CD4-positive, CD25-positive, alpha-beta regulatory T cell (primary cell): ENCODE measurements around the gene CEP170B. TPM values are rescaled to one million over a fixed set of nuclear protein-coding genes. Genes with fewer than 3 reads are reported as not detected.

Experiments
- ATAC-seq, 2 donors: fragments of 150-1000 bp; cut with Tn5 transposase; one replicate each; pipeline ENCODE4 v1.10.0; 2021; ENCODE audit warnings: low read depth in 2 of 2, moderate number of reproducible peaks in 2 of 2, moderate library complexity in 1 of 2
- DNase-seq, 3 donors: peaks; one replicate each; pipeline versions ENCODE4 v3.0.0 to v3.0.0-alpha.2; 2012 to 2022; ENCODE audit warnings: mixed read lengths in 1 of 3
- H3K27ac ChIP-seq: one replicate; pipeline ENCODE4 v1.7.0; 2013; ENCODE audit warnings: mild to moderate bottlenecking, low read length; ENCODE audit not compliant: insufficient read depth, poor library complexity, severe bottlenecking
- H3K27me3 ChIP-seq: one replicate; pipeline ENCODE4 v1.7.0; 2013; ENCODE audit warnings: low read length; ENCODE audit not compliant: control insufficient read depth, insufficient read depth
- H3K36me3 ChIP-seq: one replicate; pipeline ENCODE4 v1.7.0; 2013; ENCODE audit warnings: mild to moderate bottlenecking, low read length, moderate library complexity; ENCODE audit not compliant: control insufficient read depth, insufficient read depth
- H3K4me1 ChIP-seq: 2 replicates; pipeline ENCODE4 v1.7.0; 2013; ENCODE audit warnings: mild to moderate bottlenecking, low read length; ENCODE audit not compliant: insufficient read depth, control insufficient read depth, poor library complexity, severe bottlenecking
- H3K4me3 ChIP-seq: one replicate; pipeline ENCODE4 v1.7.0; 2013; ENCODE audit warnings: low read depth, mild to moderate bottlenecking, low read length, moderate library complexity
- H3K9me3 ChIP-seq, 2 experiments: 1 replicate in 1 of 2; 2 replicates in 1 of 2; pipeline ENCODE4 v1.7.0; 2013; ENCODE audit warnings: low read length in 2 of 2, mild to moderate bottlenecking in 1 of 2, moderate library complexity in 1 of 2; ENCODE audit not compliant: control insufficient read depth in 2 of 2
- H3K27ac Mint-ChIP-seq, 3 donors: one replicate each; pipeline ENCODE4 v1.8.0; 2020 to 2022; ENCODE audit warnings: mild to moderate bottlenecking in 3 of 3, mixed read lengths in 3 of 3, moderate library complexity in 2 of 3
- H3K27me3 Mint-ChIP-seq: one replicate; pipeline ENCODE4 v1.8.0; 2022; ENCODE audit warnings: mild to moderate bottlenecking, mixed read lengths
- H3K36me3 Mint-ChIP-seq: one replicate; pipeline ENCODE4 v1.8.0; 2020; ENCODE audit warnings: mixed read lengths
- H3K4me1 Mint-ChIP-seq, 4 donors: one replicate each; pipeline ENCODE4 v1.8.0; 2020 to 2022; ENCODE audit warnings: mixed read lengths in 4 of 4, mild to moderate bottlenecking in 1 of 4
- H3K4me3 Mint-ChIP-seq, 4 donors: one replicate each; pipeline ENCODE4 v1.8.0; 2020 to 2022; ENCODE audit warnings: mild to moderate bottlenecking in 4 of 4, mixed read lengths in 4 of 4, moderate library complexity in 3 of 4
- H3K9me3 Mint-ChIP-seq, 7 donors: one replicate each; pipeline ENCODE4 v1.8.0; 2020 to 2022; ENCODE audit warnings: mixed read lengths in 7 of 7, mild to moderate bottlenecking in 3 of 7, moderate library complexity in 2 of 7
- polyA plus RNA-seq, 4 donors: library from polyadenylated mRNA; unstranded; fragments of 300-500 nt; fragmentation: Illumina TruSeq; gene quantifications; one replicate each; pipeline ENCODE4 v1.2.3, GENCODE V29; 2021
- total RNA-seq: library from RNA; stranded (reverse); gene quantifications from one replicate; pipeline ENCODE4 v1.2.3, GENCODE V29; 2022

The CEP170B gene
- total RNA-seq (3.1 TPM), polyA plus RNA-seq (under 1 TPM in 1 of 4 donors, not detected in 3; 0.03 TPM)

DNA sequence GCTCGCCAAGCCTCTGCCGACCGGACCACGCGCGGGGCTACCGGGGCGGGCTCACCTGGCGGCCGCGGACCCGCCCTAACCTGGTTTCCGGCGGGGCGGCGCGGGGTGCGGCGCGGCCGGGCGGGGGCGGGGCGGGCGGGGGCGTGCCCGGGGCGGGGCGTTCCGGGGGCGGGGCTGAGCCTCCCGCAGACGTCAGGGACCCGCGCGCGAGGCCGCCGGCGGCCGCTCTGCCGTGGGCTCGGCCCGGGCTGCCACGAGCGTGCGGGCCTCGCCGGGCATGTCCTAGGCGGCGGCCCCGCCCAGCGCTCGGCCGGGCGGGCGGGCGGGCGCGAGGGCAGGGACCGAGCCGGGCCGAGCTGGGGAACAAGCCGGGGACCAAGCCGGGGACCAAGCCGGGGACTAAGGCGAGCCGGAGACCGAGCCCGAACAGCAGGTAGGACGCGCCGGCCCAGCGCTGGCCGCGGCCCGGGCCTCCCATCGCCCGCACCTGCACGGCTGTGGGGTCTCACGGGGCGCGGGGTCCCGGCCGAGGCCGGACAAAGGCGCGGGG lies at the start of gene CEP170B:
Gene CEP170B (plus strand): TSS at position 188 of the 550 bp plus-strand sequence. CDS start 3,183 bp downstream, outside the sequence.
- peaks cover 0 to 16% (median 0%) of the 10 kb centered on the region in 4 donors for H3K4me1 Mint-ChIP-seq
- H3K27me3 Mint-ChIP-seq = peaks cover 16% of the 10 kb centered on the region
- ATAC-seq (peak; percentile 72 to 73), DNase-seq (peak; percentile 24 to 38 (median 27))
- no peak within 1 kb of the TSS for H3K4me3 ChIP-seq
- peak within 1 kb of the TSS in 3 of 4 donors; percentile 66 to 74 (median 74) for H3K4me3 Mint-ChIP-seq
- H3K36me3 Mint-ChIP-seq = no peaks in the 10 kb centered on the region
- H3K27ac Mint-ChIP-seq = peak within 1 kb of the TSS in 1 of 3 donors; percentile 26
- H3K4me1 ChIP-seq = peaks cover 20% of the 10 kb centered on the region
- no peaks in the 10 kb centered on the region for H3K9me3 ChIP-seq
- H3K27ac ChIP-seq = no peak within 1 kb of the TSS
- no peaks in the 10 kb centered on the region for H3K9me3 Mint-ChIP-seq
- no peaks in the 10 kb centered on the region for H3K27me3 ChIP-seq
- no peaks in the 10 kb centered on the region for H3K36me3 ChIP-seq

DNA sequence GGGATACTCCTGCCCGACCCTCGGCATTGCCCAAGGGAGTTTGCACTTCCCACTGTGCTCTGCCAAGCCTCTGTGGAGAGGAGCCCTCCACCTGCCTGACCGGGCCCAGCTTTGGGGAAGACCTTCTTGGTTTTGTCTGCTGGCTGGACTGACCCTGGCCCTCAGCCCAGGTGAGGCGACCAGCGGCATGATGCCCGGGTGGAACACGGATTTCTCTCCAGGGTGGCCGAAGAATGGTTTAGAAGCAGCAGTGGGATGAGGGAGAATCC lies 48.5 kb upstream of the CEP170B start:
- no peak for ATAC-seq
- no peak for DNase-seq

DNA sequence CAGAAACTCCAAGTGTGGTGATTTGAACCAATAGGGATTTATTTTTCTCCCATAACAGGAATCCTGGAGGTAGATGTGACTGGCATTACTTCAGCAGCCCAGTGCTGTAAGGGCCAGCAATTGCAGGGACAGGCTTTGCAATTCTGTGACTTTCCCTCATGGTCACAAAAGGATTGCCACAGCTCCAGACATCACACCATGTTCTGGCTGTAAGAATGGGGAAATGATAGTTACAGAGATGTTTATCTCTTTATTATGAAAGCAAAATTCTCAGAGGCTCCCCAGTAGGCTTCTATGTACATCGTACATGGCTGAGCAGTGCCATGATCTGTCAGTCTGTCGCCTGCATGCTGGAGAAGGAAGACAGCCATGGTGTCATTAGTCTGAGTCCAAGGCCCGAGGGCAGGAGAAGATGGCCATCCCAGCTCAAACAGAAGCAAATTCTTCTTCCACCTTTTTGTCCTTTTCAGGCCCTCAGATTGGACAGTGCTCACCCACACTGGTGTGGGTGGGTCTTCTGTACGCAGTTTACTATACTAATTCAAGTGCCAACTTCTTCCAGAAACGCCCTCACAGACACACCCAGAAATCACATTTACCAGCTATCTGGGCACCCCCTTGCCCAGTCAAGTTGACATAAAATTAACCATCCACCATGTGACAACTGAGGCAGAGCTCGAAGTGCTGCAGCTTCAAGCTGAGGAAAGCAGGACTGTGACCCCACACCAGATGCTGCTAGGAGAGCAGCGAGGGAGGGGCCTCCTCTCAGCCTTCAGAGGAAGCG lies 46.9 kb upstream of the CEP170B start:
- Mint-ChIP-seq H3K27ac (peak overlapping the region in 1 of 3 donors; percentile 76), H3K4me1 (peaks cover 0 to 31% (median 20%) of the 10 kb centered on the region in 4 donors), H3K9me3 (no peaks in the 10 kb centered on the region), H3K4me3 (peak overlapping the region; percentile 46 to 96 (median 79)), H3K36me3 (no peaks in the 10 kb centered on the region), H3K27me3 (no peaks in the 10 kb centered on the region)
- Histone ChIP-seq H3K9me3 (no peaks in the 10 kb centered on the region), H3K4me3 (no peak overlapping the region), H3K36me3 (no peaks in the 10 kb centered on the region), H3K4me1 (peaks cover 21% of the 10 kb centered on the region), H3K27me3 (no peaks in the 10 kb centered on the region), H3K27ac (no peak overlapping the region)
- no peak for DNase-seq
- no peak for ATAC-seq

More for the DNA sequence above, 48.5 kb upstream of the CEP170B start:
- Histone ChIP-seq H3K4me1 (peaks cover 21% of the 10 kb centered on the region), H3K27ac (peak overlapping the region; percentile 92), H3K27me3 (no peaks in the 10 kb centered on the region), H3K36me3 (no peaks in the 10 kb centered on the region), H3K4me3 (peak overlapping the region; percentile 52), H3K9me3 (no peaks in the 10 kb centered on the region)
- Mint-ChIP-seq H3K36me3 (no peaks in the 10 kb centered on the region), H3K4me3 (peak overlapping the region; percentile 76 to 96 (median 90)), H3K27me3 (no peaks in the 10 kb centered on the region), H3K27ac (peak overlapping the region; percentile 82 to 90 (median 88)), H3K9me3 (no peaks in the 10 kb centered on the region), H3K4me1 (peaks cover 0 to 33% (median 20%) of the 10 kb centered on the region in 4 donors)

DNA sequence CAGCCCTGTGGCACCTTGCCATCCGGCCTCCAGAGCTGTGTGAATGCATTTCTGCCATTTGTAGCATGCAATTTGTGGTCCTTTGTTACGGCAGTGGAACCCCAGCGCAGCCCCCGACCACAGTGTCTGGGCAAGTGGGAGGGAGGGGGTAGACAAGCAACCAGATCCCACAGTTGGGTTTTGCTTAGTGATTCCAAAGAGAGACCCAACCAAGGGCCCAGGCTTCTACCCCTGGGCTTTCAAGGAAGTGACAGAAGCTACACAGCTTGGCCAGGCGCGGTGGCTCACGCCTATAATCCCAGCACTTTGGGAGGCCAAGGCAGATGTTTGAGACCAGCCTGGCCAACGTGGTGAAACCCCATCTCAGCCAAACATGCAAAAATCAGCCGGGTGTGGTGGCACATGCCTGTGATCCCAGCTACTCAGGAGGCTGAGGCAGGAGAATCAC lies 46.3 kb upstream of the CEP170B start:
- Mint-ChIP-seq H3K27ac (peak overlapping the region in 1 of 3 donors; percentile 76), H3K4me3 (peak overlapping the region in 1 of 4 donors; percentile 69), H3K36me3 (no peaks in the 10 kb centered on the region), H3K9me3 (no peaks in the 10 kb centered on the region), H3K4me1 (peaks cover 0 to 26% (median 17%) of the 10 kb centered on the region in 4 donors), H3K27me3 (peaks cover under 1% of the 10 kb centered on the region)
- ATAC-seq = no peak
- no peak for DNase-seq
- H3K27me3 ChIP-seq = no peaks in the 10 kb centered on the region
- H3K9me3 ChIP-seq = no peaks in the 10 kb centered on the region
- no peaks in the 10 kb centered on the region for H3K36me3 ChIP-seq
- H3K4me1 ChIP-seq = peaks cover 21% of the 10 kb centered on the region
- no peak overlapping the region for H3K27ac ChIP-seq
- H3K4me3 ChIP-seq = no peak overlapping the region

DNA sequence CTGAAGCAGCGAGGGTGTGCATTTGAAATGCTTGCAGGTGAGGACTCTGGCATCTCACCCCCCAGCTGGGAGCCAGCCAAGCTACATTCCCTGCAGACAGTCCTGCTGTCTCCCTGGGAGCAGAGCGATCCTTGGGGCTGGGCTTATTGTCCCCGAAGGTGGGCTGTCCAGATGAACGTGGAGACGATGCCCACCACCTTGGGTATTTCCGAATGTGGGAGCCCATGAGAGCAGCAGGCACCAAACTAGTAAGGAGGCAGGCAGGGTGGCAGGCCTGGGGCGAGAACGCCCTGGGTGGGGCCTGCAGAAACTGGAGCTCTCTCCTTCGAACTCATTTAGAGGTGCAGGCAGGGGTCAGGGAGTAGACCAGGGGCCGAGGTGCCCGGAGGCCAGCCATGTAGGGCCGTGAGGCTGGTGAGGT lies 45.7 kb upstream of the CEP170B start:
- peaks cover 19% of the 10 kb centered on the region for H3K4me1 ChIP-seq

DNA sequence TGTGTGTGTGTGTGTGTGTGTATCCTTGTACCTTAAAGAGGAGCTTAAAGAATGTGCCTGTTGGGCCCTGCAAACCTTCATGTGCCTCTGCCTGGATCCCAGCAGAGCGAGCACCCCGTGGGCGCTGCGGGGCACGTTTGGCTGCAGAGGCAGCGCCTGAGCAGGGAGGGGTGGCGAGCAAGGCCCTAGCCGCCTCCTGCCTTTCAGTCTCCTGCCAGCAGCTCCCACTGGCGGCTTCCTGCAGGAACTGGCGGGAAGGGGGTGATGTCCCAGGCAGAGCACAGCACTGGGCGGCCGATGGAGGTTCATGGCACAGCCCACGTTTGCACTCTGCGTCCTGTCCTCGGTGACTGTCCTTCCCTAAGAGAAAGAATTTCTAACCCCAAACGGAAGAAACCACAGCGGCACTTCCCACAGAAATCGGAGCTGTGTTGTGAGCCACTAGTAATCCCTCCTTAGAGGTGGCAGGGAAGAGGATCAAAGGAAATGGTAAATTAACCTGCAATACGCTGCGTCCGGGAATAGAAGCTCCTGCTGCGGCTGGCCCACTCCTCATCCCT lies 44.3 kb upstream of the CEP170B start:
- no peaks in the 10 kb centered on the region for H3K36me3 Mint-ChIP-seq
- H3K36me3 ChIP-seq = no peaks in the 10 kb centered on the region
- no peak for ATAC-seq
- peaks cover 0 to 5% (median 0%) of the 10 kb centered on the region in 7 donors for H3K9me3 Mint-ChIP-seq
- H3K27ac Mint-ChIP-seq = no peak overlapping the region
- no peak for DNase-seq
- no peaks in the 10 kb centered on the region for H3K9me3 ChIP-seq
- no peak overlapping the region for H3K4me3 ChIP-seq
- peaks cover 7% of the 10 kb centered on the region for H3K27me3 ChIP-seq
- H3K4me3 Mint-ChIP-seq = peak overlapping the region in 1 of 4 donors; percentile 63
- no peak overlapping the region for H3K27ac ChIP-seq
- peaks cover 7 to 30% (median 8%) of the 10 kb centered on the region in 4 donors for H3K4me1 Mint-ChIP-seq
- H3K27me3 Mint-ChIP-seq = peaks cover 5% of the 10 kb centered on the region
- peaks cover 13% of the 10 kb centered on the region for H3K4me1 ChIP-seq

More for the DNA sequence above, 45.7 kb upstream of the CEP170B start:
- Mint-ChIP-seq H3K4me1 (peaks cover under 1 to 24% (median 12%) of the 10 kb centered on the region in 4 donors), H3K27me3 (peaks cover 5% of the 10 kb centered on the region), H3K4me3 (peak overlapping the region in 2 of 4 donors; percentile 51 to 63), H3K27ac (no peak overlapping the region), H3K36me3 (no peaks in the 10 kb centered on the region), H3K9me3 (peaks cover 0 to 4% (median 0%) of the 10 kb centered on the region in 7 donors)
- no peaks in the 10 kb centered on the region for H3K9me3 ChIP-seq
- DNase-seq (no peak), ATAC-seq (no peak)
- H3K27me3 ChIP-seq = peaks cover 2% of the 10 kb centered on the region
- H3K36me3 ChIP-seq = no peaks in the 10 kb centered on the region
- no peak overlapping the region for H3K27ac ChIP-seq
- H3K4me3 ChIP-seq = no peak overlapping the region

DNA sequence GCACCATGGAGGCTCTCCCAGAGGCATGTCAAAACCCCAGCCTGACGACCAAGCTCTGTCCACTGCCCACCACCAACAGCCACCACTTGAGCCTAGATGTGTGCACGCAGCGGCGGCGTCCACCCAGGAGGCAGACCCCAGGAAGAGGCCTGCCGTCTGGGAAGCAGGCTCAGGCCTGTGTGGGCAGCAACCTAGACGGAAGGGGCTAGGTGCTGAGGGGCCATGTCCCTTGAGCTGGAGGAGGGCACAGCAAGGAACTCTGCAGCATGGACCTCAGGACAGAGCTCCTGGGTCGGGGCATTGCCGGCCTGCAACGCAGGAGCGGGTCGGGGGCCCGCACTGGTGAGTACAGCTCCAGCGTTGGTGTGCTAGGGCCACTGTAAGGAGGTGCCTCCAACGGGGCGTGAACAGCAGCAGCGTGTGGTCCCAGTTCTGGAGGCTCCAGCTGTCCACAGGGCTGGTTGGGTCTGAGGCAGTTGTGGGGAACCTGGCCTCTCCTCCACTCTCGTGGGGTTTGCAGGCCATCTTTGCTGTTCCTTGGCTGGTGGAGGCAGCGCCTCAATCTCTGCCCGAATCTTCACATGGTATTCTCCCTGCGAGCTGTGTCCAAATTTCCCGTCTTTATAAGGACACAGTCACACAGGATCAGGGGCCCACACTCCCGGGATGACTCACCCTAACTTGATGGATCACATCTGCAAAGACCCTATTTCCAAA lies 43.7 kb upstream of the CEP170B start:
- Mint-ChIP-seq H3K9me3 (peaks cover 0 to 5% (median 0%) of the 10 kb centered on the region in 7 donors), H3K27me3 (peaks cover 5% of the 10 kb centered on the region)
- H3K36me3 ChIP-seq = no peaks in the 10 kb centered on the region

More for the DNA sequence above, 43.7 kb upstream of the CEP170B start:
- H3K9me3 ChIP-seq = no peaks in the 10 kb centered on the region
- ATAC-seq (no peak), DNase-seq (no peak)
- H3K4me1 Mint-ChIP-seq = peaks cover 6 to 31% (median 8%) of the 10 kb centered on the region in 4 donors
- peaks cover 7% of the 10 kb centered on the region for H3K27me3 ChIP-seq
- H3K4me1 ChIP-seq = peaks cover 15% of the 10 kb centered on the region
- no peak overlapping the region for H3K27ac Mint-ChIP-seq
- no peak overlapping the region for H3K4me3 ChIP-seq
- H3K27ac ChIP-seq = no peak overlapping the region
- H3K4me3 Mint-ChIP-seq = no peak overlapping the region
- no peaks in the 10 kb centered on the region for H3K36me3 Mint-ChIP-seq
